ENCODE results near the gene PIGV.

Gene PIGV

DNA sequence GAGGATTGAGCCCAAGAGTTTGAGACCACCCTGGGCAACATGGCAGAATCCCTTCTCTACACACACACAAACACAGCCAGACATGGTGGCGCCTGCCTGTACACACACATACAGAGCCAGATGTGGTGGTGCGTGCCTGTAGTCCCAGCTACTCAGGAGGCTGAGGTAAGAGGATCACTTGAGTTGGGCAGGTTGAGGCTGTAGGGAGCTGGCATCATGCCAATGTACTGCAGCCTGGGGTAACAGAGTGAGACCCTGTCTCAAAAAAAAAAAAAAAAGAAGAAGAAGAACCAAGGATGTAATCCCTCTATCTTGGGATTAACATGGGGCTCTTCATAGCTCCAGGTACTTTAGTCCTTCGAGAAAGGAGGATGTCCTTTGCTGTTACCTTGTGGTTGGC, 29.4 kb upstream of the PIGV start:
- H3K4me3 ChIP-seq (replicated peaks; ENCODE audit: low read depth, low read length): no peak overlapping the region
- TF ChIP-seq, protein P1, sequence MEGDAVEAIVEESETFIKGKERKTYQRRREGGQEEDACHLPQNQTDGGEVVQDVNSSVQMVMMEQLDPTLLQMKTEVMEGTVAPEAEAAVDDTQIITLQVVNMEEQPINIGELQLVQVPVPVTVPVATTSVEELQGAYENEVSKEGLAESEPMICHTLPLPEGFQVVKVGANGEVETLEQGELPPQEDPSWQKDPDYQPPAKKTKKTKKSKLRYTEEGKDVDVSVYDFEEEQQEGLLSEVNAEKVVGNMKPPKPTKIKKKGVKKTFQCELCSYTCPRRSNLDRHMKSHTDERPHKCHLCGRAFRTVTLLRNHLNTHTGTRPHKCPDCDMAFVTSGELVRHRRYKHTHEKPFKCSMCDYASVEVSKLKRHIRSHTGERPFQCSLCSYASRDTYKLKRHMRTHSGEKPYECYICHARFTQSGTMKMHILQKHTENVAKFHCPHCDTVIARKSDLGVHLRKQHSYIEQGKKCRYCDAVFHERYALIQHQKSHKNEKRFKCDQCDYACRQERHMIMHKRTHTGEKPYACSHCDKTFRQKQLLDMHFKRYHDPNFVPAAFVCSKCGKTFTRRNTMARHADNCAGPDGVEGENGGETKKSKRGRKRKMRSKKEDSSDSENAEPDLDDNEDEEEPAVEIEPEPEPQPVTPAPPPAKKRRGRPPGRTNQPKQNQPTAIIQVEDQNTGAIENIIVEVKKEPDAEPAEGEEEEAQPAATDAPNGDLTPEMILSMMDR (IDR thresholded peaks at IDR 0.05; ENCODE audit: low read depth, low read length, missing control alignments): no peak
- DNase-seq (ENCODE audit: extremely low read depth, low read depth): no peak

DNA sequence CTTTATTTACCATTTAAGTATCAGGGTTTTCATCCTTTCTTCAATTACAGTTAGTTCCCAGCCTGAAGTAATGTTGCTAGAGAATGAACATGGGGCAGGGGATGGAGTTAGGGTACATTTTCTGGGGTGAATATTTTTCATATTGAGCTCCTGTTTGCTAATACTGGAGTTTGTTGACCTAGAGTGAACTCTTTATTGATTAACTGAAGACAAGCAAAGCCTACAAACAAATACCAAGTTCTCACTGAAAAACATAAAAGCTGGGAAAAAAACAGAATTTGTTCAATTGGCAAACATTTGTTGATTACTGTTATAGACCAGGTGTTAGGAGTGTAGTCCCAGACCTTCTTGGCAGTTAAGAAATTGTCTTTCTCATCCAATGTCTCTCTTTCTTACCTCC, 28.2 kb upstream of the PIGV start:
- no peak for DNase-seq (ENCODE audit: extremely low read depth, low read depth)
- TF ChIP-seq, protein P1 (IDR thresholded peaks at IDR 0.05; ENCODE audit: low read depth, low read length, missing control alignments): no peak
- no peak overlapping the region for H3K4me3 ChIP-seq (replicated peaks; ENCODE audit: low read depth, low read length)

GRCh38 chr1:26761217-26761616, 26.5 kb upstream of the PIGV start:
- TF ChIP-seq, protein P1 (IDR thresholded peaks at IDR 0.05; ENCODE audit: low read depth, low read length, missing control alignments): peak; percentile 13
- H3K4me3 ChIP-seq (replicated peaks; ENCODE audit: low read depth, low read length): no peak overlapping the region
- no peak for DNase-seq (ENCODE audit: extremely low read depth, low read depth)

- TF ChIP-seq, protein P1 (IDR thresholded peaks at IDR 0.05; ENCODE audit: low read depth, low read length, missing control alignments): no peak
- DNase-seq (ENCODE audit: extremely low read depth, low read depth): no peak
- no peak overlapping the region for H3K4me3 ChIP-seq (replicated peaks; ENCODE audit: low read depth, low read length)
Observed at GRCh38 chr1:26767714-26768113, 20.0 kb upstream of the PIGV start.

DNA sequence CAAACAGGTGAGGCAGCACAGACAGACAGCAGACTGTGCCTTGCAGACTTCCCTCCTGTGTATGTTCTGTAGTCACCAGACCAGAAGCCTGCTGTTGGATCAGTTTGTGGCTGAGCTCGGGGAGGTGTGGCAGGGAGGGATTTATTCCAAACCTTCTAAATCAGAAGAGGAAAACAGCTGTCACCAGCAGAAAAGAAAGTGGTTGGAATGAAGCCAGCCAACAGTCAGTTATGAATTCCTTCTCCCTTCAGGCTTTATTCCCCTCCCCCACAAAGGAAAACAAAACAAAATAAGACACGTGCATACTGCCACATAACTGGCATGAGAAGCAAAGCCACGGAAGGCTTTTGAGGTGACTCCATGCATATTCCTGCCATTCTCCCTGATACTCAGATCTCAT, 19.0 kb upstream of the PIGV start:
- TF ChIP-seq, protein P1 (IDR thresholded peaks at IDR 0.05; ENCODE audit: low read depth, low read length, missing control alignments): no peak
- H3K4me3 ChIP-seq (replicated peaks; ENCODE audit: low read depth, low read length): no peak overlapping the region
- no peak for DNase-seq (ENCODE audit: extremely low read depth, low read depth)

DNA sequence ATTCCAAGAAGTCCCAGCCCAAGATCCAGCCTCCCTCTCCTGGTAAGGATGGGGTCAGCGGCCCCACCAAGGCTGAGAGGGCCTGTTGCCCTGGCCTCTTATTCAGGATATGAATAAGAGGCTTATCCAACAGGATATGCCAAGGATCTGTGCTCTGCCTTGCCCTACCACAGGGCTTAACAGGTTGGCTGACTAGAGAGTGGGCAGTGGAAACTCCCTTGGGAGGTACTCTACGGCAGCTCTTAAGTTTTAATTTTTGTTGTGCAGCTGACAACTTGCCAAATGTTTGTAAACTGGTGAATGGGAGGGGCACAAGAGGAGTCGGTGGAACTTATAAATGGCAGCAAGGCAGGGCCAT, 16.5 kb upstream of the PIGV start:
- DNase-seq (ENCODE audit: extremely low read depth, low read depth): no peak
- TF ChIP-seq, protein P1 (IDR thresholded peaks at IDR 0.05; ENCODE audit: low read depth, low read length, missing control alignments): no peak
- no peak overlapping the region for H3K4me3 ChIP-seq (replicated peaks; ENCODE audit: low read depth, low read length)

GRCh38 chr1:26771643-26772321, 16.0 kb upstream of the PIGV start:
- TF ChIP-seq, protein P1 (IDR thresholded peaks at IDR 0.05; ENCODE audit: low read depth, low read length, missing control alignments): no peak
- H3K4me3 ChIP-seq (replicated peaks; ENCODE audit: low read depth, low read length): no peak overlapping the region
- peak; percentile 95 for DNase-seq (ENCODE audit: extremely low read depth, low read depth)
